WTC11 (cell line): ENCODE measurements around the gene TEKT2. TPM values are rescaled to one million over a fixed set of nuclear protein-coding genes. Genes with fewer than 3 reads are reported as not detected.

Experiments
- total RNA-seq: library from RNA; stranded (reverse); gene quantifications from 3 replicates; pipeline ENCODE4 v1.2.3, GENCODE V29; 2021

Gene TEKT2
- total RNA-seq, 1 experiment from 2014 or later, result 1.9 TPM

Other genes starting within 250 kb of the TEKT2 start
- 77.8 to 81.8 TPM (median 80.6 TPM) in 3 replicates for gene AGO1, start 200.9 kb upstream of the TEKT2 start, total RNA-seq
- 26.8 to 30.7 TPM (median 27.0 TPM) in 3 replicates for gene AGO3, start 153.0 kb upstream of the TEKT2 start, total RNA-seq
- gene ADPRS, start 4.8 kb downstream of the TEKT2 start, total RNA-seq, result 30.0 to 32.7 TPM (median 31.2 TPM) in 3 replicates
- 2.3 to 3.5 TPM (median 3.3 TPM) in 3 replicates for gene COL8A2, start 41.1 kb downstream of the TEKT2 start, total RNA-seq
- 48.9 to 52.5 TPM (median 52.0 TPM) in 3 replicates for gene TRAPPC3, start 65.4 kb downstream of the TEKT2 start, total RNA-seq
- 65.0 to 88.7 TPM (median 72.0 TPM) in 3 replicates for gene MAP7D1, start 72.1 kb downstream of the TEKT2 start, total RNA-seq
- 150 to 160 TPM (median 153 TPM) in 3 replicates for gene THRAP3, start 140.3 kb downstream of the TEKT2 start, total RNA-seq
- gene SH3D21, start 222.3 kb downstream of the TEKT2 start, total RNA-seq, result 22.1 to 29.3 TPM (median 26.9 TPM) in 3 replicates
- 32.0 to 45.2 TPM (median 41.5 TPM) in 3 replicates for gene EVA1B, start 239.6 kb downstream of the TEKT2 start, total RNA-seq